Activated naive CD8-positive, alpha-beta T cell treated with anti-CD3 and anti-CD28 coated beads, Interleukin-2, amount 50 U/mL, for 16 hours (primary cell): ENCODE measurements around the gene MMP8.
"Not testable (repeated sequence)": the region's sequence is repeated elsewhere in the genome, so short reads cannot be mapped to it uniquely, and the experiment has no call there.

Source experiments
- DNase-seq: peaks from one replicate; pipeline ENCODE4 v3.0.0-alpha.2; 2020; ENCODE audit warnings: low read depth, low spot score

MMP8 gene

GRCh38 chr11:102724904-102725500 lies at the start of gene MMP8:
MMP8 (minus strand) TSS chr11:102724954; CDS start chr11:102724855, 99 bp downstream.
- no peak for DNase-seq

- DNase-seq: no peak
Observed at GRCh38 chr11:102773386-102773785, 48.6 kb upstream of the MMP8 start.

- DNase-seq: no peak
Observed at GRCh38 chr11:102771351-102771750, 46.6 kb upstream of the MMP8 start.

DNA sequence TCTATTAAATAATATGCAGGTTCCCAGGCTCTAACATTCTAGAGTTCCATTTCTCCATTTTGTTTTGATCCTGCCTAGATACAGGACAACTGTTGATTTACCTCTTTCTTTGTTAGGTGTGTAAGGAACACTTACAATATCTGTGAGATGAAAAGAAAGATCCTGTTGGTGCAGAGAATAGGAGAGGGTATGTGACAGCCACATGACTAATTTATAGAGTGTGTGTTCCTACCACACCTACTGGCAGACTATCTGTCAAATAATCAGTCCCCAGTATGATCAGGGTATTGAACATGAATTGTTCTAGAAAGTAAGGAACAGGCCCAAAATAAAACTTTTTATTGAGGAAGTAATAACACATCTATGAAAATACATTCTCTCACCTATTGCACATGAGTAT lies 45.4 kb upstream of the MMP8 start:
- no peak for DNase-seq

GRCh38 chr11:102767800-102768199 lies 43.0 kb upstream of the MMP8 start:
- DNase-seq: no peak

GRCh38 chr11:102763440-102763839 lies 38.7 kb upstream of the MMP8 start:
- DNase-seq: no peak

DNA sequence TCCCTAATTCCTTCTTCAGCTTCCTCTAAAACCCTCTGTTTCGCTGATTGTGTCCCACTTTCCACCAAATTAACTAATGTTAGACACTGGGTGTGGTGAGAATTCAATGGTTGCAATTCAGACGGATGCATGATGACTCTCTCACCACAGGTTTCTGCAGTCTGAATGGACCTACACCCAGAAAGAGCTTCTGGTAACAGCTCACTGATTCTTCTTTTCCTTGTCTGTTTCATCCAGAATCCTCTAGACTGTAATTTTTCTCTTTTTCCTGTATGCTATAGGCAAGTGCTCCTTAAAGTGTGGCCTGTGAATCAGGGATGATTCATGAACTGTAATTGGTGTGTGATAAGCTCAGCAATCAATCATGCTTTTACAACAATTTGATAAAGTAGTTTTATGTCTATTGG lies 37.6 kb upstream of the MMP8 start:
- no peak for DNase-seq

- DNase-seq: no peak
Observed at GRCh38 chr11:102761646-102762238, 37.0 kb upstream of the MMP8 start.

DNA sequence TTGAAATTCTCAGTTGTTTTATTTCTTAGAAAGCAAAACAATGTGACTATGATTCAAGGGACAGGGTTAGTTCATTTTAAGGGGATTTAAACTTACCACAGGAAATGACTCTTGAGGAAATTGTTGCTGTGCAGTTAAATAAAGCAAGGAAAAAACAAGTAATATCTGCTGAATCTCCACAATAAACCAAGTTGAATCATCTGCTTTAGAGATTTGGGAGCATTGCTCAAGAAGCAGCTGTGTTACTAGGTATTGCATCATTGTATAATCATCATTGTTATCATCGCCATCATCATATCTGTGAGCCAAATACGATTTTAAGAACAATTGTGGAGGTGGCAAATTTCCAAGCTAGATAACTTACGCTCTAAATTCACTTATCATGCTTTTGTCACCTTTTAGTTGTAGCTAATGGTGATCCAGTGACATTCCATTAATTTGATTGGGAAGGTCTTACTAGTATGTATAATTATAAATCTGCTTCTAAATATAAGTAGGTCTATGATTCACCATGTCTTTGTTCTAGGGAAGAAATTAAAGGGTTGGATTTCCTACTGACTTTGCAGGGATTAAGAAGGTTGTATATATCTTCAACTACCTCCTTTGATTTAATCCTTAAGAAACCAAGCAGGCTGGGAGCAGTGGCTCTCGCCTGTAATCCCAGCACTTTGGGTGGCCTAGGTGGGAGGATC lies 35.7 kb upstream of the MMP8 start:
- DNase-seq: no peak

DNA sequence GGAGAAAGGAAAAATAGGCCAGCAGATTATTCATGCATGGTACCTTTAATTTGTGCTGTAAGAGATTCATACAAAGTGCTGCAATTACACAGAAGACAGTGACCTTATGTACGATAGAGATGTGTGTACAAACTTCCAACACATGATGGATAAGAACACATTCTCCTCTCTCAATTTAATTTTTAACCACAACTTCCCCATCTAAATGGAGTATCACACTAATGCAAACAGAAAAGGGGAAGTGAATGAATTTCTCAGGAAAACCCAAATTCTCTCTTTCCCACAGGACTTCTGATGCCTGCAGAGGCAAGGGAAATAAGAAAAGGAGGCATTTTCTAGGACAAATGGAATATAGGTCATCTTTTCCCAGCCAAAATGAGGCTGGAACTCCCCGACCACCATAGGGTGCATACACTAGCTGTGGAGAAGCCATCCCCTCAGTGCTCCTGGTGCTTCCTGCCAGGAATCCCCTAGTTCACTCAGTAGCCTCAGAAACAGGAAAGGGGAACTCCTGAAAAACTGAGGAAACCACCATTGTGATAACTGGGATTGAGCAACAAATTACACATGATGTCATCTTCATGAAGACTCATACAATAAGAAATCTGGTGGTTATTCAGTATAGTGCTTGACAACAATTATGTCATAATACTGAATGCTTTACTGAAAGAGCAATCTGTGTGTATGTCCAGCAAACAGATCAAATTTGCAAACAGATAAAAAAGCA lies 33.2 kb upstream of the MMP8 start:
- DNase-seq: no peak

GRCh38 chr11:102753267-102753666 lies 28.5 kb upstream of the MMP8 start:
- DNase-seq: no peak

GRCh38 chr11:102751673-102752072 lies 26.9 kb upstream of the MMP8 start:
- DNase-seq: no peak

GRCh38 chr11:102749101-102749722 lies 24.5 kb upstream of the MMP8 start:
- DNase-seq: no peak

GRCh38 chr11:102746746-102747578 lies 22.2 kb upstream of the MMP8 start:
- not testable (repeated sequence) for DNase-seq

GRCh38 chr11:102734650-102735049 lies 9.9 kb upstream of the MMP8 start:
- DNase-seq: no peak

- DNase-seq: no peak
Observed at GRCh38 chr11:102733232-102733875, 8.6 kb upstream of the MMP8 start.

- not testable (repeated sequence) for DNase-seq
Observed at GRCh38 chr11:102730944-102731343, 6.2 kb upstream of the MMP8 start.

GRCh38 chr11:102729849-102730815 lies 5.4 kb upstream of the MMP8 start:
- DNase-seq: no peak

- DNase-seq: no peak
Observed at GRCh38 chr11:102727890-102728289, 3.1 kb upstream of the MMP8 start.
